Measurements from ENCODE around the gene IFIT3. TPM values are rescaled to one million over a fixed set of nuclear protein-coding genes. Genes with fewer than 3 reads are reported as not detected.

IFIT3 gene
- total and polyA plus RNA-seq, 9 of the 15 experiments (the other 6 are each of a cell fraction or from before 2014, with no cell fraction given): 0.23 to 2.2 (median 0.77) TPM

DNA sequence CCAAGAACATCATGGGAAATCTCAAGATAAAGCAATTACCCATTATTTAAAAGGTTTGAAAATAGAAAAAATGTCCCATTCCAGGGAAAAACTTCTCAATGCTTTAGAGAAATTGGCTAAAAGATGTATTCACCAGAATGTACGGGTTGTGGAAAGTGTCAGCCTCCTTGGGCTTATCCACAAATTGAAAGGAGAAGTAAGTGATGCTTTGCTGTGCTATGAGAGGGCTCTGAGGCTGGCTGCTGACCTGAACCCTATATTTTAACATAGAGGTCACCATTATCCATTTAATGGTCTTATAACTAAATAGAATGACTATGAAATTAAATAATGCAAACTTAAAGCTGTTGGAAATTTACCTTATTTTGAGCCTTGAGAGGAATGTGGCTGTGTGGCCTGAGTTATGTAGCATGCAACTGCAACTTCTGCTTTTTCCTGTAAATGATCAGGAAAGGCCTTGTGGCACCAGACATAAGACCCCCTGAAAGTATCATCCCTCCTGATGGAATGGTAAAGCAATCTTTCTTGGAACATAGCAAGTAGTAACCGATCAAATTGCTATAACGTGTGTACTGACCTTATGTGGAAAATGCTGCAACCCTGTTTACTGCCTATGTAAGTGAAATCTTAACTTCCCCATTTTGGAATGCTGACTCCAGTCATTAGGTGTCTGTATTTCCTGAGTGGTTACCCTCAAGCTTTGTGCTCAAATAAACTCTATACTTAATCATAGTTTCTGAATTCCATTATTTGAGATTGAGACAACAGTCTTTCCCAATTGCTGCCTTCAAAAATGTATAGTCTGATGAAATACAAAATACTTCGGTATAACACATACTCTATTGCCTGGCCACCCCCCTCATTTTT, 56.9 kb downstream of the IFIT3 start:
- intact Hi-C loops (cut with micrococcal nuclease): no loop called here
- H3K36me3 ChIP-seq (ENCODE audit: control insufficient read depth, insufficient read depth, low read length): no peaks in the 10 kb centered on the region
- H3K4me1 ChIP-seq (replicated peaks in 1 of 2; ENCODE audit: control insufficient read depth in 2 of 2, insufficient read depth in 2 of 2, low read length in 2 of 2): no peaks in the 10 kb centered on the region
- H3K79me2 ChIP-seq (ENCODE audit: control insufficient read depth, insufficient read depth, low read length): no peaks in the 10 kb centered on the region
- FAIRE-seq (no peak), DNase-seq (ENCODE audit: extremely low read depth in 1 of 4, low spot score in 3 of 4) (no peak), ATAC-seq (no peak)
- no peaks in the 10 kb centered on the region for H4K20me1 ChIP-seq (replicated peaks; ENCODE audit: control insufficient read depth, insufficient read depth, low read length)
- in situ Hi-C loops (cut with MboI): no loop called here
- BruUV-seq (replicated peaks): no TSS peak
- no peak overlapping the region for H2AFZ ChIP-seq (ENCODE audit: low read depth, low read length)
- no peaks in the 10 kb centered on the region for H3K27me3 ChIP-seq (ENCODE audit: control insufficient read depth in 2 of 2, insufficient read depth in 2 of 2, low read length in 2 of 2)
- H3K9me3 ChIP-seq (replicated peaks; ENCODE audit: control insufficient read depth, insufficient read depth, low read depth, low read length): no peaks in the 10 kb centered on the region
- no peak overlapping the region for H3K4me3 ChIP-seq
- H3K9ac ChIP-seq (ENCODE audit: insufficient read depth in 1 of 2, low read depth in 2 of 2, low read length in 2 of 2): no peak overlapping the region
- ChIA-PET CTCF (ENCODE audit: low intra/inter-chr PET ratio) (no interaction called here), POLR2A (no interaction called here)
- H3K4me2 ChIP-seq (ENCODE audit: insufficient read depth, low read length): no peak overlapping the region
- TF ChIP-seq BMI1 (IDR thresholded peaks at IDR 0.05; ENCODE audit: low read length) (no peak), SOX6 (IDR thresholded peaks at IDR 0.05) (no peak), CBX8 (IDR thresholded peaks at IDR 0.05; ENCODE audit: borderline replicate concordance, extremely low read depth, low read depth, low read length, poor library complexity, severe bottlenecking) (no peak), RBM22 (IDR thresholded peaks at IDR 0.05; ENCODE audit: low read depth, low read length, poor library complexity, severe bottlenecking) (no peak), KDM2B (CRISPR knock-in tag; IDR thresholded peaks at IDR 0.05) (no peak), RFX7 (CRISPR knock-in tag; IDR thresholded peaks at IDR 0.05) (no peak), MTA1 (IDR thresholded peaks at IDR 0.05; ENCODE audit: borderline replicate concordance) (no peak), CXXC5 (CRISPR knock-in tag; IDR thresholded peaks at IDR 0.05) (no peak), SPI1 (IDR thresholded peaks at IDR 0.05; ENCODE audit: borderline replicate concordance, low read depth, low read length) (no peak), SMAD4 (CRISPR knock-in tag; conservative IDR thresholded peaks at IDR 0.05) (no peak), PHF8 (IDR thresholded peaks at IDR 0.05; ENCODE audit: borderline replicate concordance, low read length) (no peak), ATF7 (IDR thresholded peaks at IDR 0.05) (no peak), SNRNP70 (optimal IDR thresholded peaks at IDR 0.05; ENCODE audit: low read depth, low read length) (no peak), JUND (IDR thresholded peaks at IDR 0.05; ENCODE audit: borderline replicate concordance, low read depth, low read length) (no peak), JUND (tag; IDR thresholded peaks at IDR 0.05; ENCODE audit: borderline replicate concordance, low read depth, low read length) (no peak), E2F8 (IDR thresholded peaks at IDR 0.05; ENCODE audit: low read depth, partially characterized antibody) (no peak), SREBF2 (CRISPR knock-in tag; IDR thresholded peaks at IDR 0.05) (no peak)
- TF ChIP-seq, protein P1, sequence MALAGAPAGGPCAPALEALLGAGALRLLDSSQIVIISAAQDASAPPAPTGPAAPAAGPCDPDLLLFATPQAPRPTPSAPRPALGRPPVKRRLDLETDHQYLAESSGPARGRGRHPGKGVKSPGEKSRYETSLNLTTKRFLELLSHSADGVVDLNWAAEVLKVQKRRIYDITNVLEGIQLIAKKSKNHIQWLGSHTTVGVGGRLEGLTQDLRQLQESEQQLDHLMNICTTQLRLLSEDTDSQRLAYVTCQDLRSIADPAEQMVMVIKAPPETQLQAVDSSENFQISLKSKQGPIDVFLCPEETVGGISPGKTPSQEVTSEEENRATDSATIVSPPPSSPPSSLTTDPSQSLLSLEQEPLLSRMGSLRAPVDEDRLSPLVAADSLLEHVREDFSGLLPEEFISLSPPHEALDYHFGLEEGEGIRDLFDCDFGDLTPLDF (CRISPR knock-in tag; IDR thresholded peaks at IDR 0.05): no peak
- H3K27ac ChIP-seq (ENCODE audit: extremely low read depth, low read depth, low read length): no peak overlapping the region
- 16% methylated on average over 4 of the region's 4 CpGs for WGBS (ENCODE audit: insufficient coverage, low coverage, missing lambda C conversion rate)
- H3K9me1 ChIP-seq (ENCODE audit: control insufficient read depth, insufficient read depth, low read length): no peaks in the 10 kb centered on the region

Measured in K562 (cell line).